Chondrocyte (in vitro differentiated cells): ENCODE measurements around the gene RPS6KB2. TPM values are rescaled to one million over a fixed set of nuclear protein-coding genes. Genes with fewer than 3 reads are reported as not detected.
"Not testable (repeated sequence)": the region's sequence is repeated elsewhere in the genome, so short reads cannot be mapped to it uniquely, and the experiment has no call there.

ENCODE experiments used
- DNase-seq: peaks from one replicate; pipeline ENCODE4 v3.0.0; 2021; ENCODE audit warnings: mixed read lengths, low spot score
- H3K27ac Mint-ChIP-seq: one replicate; pipeline ENCODE4 v1.8.0; 2021; ENCODE audit warnings: mild to moderate bottlenecking, moderate library complexity, mixed read lengths; ENCODE audit not compliant: unreplicated experiment
- H3K27me3 Mint-ChIP-seq: 2 replicates; pipeline ENCODE4 v1.8.0; 2021; ENCODE audit warnings: low read depth, mixed read lengths
- H3K36me3 Mint-ChIP-seq: 2 replicates; pipeline ENCODE4 v1.8.0; 2021; ENCODE audit warnings: low read depth, mixed read lengths
- H3K4me1 Mint-ChIP-seq: 2 replicates; pipeline ENCODE4 v1.8.0; 2021; ENCODE audit warnings: low read depth, mild to moderate bottlenecking, mixed read lengths
- H3K4me3 Mint-ChIP-seq: one replicate; pipeline ENCODE4 v1.8.0; 2021; ENCODE audit warnings: mild to moderate bottlenecking, moderate library complexity, mixed read lengths; ENCODE audit not compliant: unreplicated experiment
- H3K9me3 Mint-ChIP-seq: 2 replicates; pipeline ENCODE4 v1.8.0; 2021; ENCODE audit warnings: low read depth, mixed read lengths
- total RNA-seq: library from RNA; stranded (reverse); gene quantifications from 3 replicates; pipeline ENCODE4 v1.2.1, GENCODE V29; 2021
- TF ChIP-seq, protein P1 (sequence below): fragments of 200-600 bp; sonication (generic); IDR thresholded peaks from 2 replicates; pipeline ENCODE4 v1.5.0; 2021; ENCODE audit warnings: antibody characterized with exemption, mild to moderate bottlenecking, moderate library complexity

The RPS6KB2 gene
- total RNA-seq, 1 donor from 2014 or later, result 42.3 TPM

DNA sequence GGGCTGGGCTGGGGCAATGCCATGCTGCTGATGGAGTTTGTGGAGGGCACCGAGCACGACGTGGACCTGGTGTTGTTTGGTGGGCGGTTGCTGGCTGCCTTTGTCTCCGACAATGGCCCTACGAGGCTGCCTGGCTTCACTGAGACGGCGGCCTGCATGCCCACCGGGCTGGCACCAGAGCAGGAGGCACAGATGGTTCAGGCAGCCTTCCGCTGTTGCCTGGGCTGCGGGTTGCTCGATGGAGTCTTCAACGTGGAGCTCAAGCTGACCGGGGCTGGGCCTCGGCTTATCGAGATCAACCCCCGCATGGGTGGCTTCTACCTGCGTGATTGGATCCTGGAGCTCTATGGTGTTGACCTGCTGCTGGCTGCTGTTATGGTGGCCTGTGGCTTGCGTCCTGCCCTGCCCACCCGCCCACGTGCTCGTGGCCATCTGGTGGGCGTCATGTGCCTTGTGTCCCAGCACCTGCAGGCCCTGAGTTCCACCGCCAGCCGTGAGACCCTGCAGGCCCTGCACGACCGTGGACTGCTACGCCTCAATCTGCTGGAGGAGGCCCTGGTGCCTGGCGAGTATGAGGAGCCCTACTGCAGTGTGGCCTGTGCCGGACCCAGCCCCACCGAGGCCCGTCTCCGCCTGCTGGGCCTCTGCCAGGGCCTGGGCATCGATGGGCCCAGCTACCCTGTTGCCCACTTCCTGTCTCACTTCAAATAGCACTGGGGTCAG, 4.2 kb upstream of the RPS6KB2 start:
- H3K9me3 Mint-ChIP-seq, result no peaks in the 10 kb centered on the region
- peak; percentile 85 for DNase-seq
- no peak overlapping the region for H3K4me3 Mint-ChIP-seq
- no peaks in the 10 kb centered on the region for H3K27me3 Mint-ChIP-seq
- H3K27ac Mint-ChIP-seq, result no peak overlapping the region
- no peaks in the 10 kb centered on the region for H3K36me3 Mint-ChIP-seq
- TF ChIP-seq, protein P1, sequence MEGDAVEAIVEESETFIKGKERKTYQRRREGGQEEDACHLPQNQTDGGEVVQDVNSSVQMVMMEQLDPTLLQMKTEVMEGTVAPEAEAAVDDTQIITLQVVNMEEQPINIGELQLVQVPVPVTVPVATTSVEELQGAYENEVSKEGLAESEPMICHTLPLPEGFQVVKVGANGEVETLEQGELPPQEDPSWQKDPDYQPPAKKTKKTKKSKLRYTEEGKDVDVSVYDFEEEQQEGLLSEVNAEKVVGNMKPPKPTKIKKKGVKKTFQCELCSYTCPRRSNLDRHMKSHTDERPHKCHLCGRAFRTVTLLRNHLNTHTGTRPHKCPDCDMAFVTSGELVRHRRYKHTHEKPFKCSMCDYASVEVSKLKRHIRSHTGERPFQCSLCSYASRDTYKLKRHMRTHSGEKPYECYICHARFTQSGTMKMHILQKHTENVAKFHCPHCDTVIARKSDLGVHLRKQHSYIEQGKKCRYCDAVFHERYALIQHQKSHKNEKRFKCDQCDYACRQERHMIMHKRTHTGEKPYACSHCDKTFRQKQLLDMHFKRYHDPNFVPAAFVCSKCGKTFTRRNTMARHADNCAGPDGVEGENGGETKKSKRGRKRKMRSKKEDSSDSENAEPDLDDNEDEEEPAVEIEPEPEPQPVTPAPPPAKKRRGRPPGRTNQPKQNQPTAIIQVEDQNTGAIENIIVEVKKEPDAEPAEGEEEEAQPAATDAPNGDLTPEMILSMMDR, result no peak
- peaks cover 16% of the 10 kb centered on the region for H3K4me1 Mint-ChIP-seq

DNA sequence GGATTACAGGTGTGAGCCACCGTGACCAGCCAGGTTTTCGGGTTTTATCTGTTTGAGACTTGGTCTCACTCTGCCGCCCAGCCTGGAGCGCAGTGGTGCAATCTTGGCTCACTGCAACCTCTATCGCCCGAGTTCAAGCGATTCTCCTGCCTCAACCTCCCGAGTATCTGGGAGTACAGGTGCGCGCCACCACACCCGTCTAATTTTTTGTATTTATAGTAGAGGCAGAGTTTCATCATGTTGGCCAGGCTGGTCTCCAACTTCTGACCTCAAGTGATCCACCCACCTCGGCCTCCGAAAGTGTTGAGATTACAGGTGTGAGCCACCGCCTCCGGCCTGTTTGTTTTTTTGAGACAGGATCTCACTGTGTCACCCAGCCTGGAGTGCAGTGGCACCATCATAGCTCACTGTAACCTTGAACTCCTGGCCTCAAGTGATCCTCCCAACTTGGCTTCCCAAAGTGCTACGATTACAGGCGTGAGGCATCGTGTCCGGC, 882 bp upstream of the RPS6KB2 start:
- Mint-ChIP-seq H3K27ac (peak overlapping the region; percentile 95), H3K4me3 (peak overlapping the region; percentile 90), H3K4me1 (peaks cover 17% of the 10 kb centered on the region)
- DNase-seq, H3K27me3 Mint-ChIP-seq, H3K36me3 Mint-ChIP-seq, H3K9me3 Mint-ChIP-seq: not testable (repeated sequence)

DNA sequence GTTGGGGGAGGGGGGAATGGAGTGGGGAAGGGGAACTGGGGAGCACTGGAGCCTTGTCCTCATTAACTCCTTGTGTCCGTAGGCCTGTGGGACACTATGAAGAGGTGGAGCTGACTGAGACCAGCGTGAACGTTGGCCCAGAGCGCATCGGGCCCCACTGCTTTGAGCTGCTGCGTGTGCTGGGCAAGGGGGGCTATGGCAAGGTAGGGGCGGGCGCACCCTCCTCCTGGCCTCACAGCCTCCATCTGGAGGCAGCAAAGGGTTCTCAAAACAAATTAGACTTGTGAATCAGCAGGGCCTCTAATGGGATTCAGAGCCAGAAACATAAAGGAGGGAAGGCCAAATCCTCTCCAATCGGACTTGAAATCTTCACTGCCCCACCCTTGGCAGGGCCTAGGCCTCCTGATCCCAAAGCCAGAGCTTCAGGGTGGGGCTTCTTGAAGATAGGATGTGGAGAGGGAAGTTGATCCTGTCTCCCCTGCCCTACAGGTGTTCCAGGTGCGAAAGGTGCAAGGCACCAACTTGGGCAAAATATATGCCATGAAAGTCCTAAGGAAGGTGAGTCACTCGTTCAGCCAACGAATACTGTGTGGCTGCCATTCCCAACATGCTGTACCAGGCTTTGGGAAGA, 859 bp downstream of the RPS6KB2 start:
- no peaks in the 10 kb centered on the region for H3K27me3 Mint-ChIP-seq
- H3K4me1 Mint-ChIP-seq, result peaks cover 17% of the 10 kb centered on the region
- H3K4me3 Mint-ChIP-seq, result peak overlapping the region; percentile 90
- H3K27ac Mint-ChIP-seq, result peak overlapping the region; percentile 95
- DNase-seq, result no peak
- H3K9me3 Mint-ChIP-seq, result no peaks in the 10 kb centered on the region
- TF ChIP-seq, protein P1, result no peak
- peaks cover 2% of the 10 kb centered on the region for H3K36me3 Mint-ChIP-seq

DNA sequence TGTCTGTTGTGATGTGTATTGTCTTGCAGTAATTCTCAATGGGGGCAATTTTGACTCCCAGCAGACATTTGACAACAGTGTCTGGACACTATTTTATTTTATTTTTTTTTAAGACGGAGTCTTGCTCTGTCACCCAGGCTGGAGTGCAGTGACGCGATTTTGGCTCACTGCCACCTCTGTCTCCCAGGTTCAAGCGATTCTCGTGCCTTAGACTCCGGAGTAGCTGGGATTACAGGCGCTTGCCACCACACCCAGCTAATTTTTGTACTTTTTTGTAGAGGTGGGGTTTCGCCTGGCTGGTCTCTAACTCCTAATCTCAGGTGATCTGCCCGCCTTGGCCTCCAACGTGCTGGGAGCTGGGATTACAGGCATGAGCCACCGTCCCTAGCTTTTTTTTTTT, 1.4 kb downstream of the RPS6KB2 start:
- H3K4me3 Mint-ChIP-seq, result peak overlapping the region; percentile 90
- no peak overlapping the region for H3K27ac Mint-ChIP-seq
- peaks cover 17% of the 10 kb centered on the region for H3K4me1 Mint-ChIP-seq
- H3K36me3 Mint-ChIP-seq, result peaks cover 2% of the 10 kb centered on the region
- no peaks in the 10 kb centered on the region for H3K9me3 Mint-ChIP-seq
- no peaks in the 10 kb centered on the region for H3K27me3 Mint-ChIP-seq
- TF ChIP-seq, protein P1, result no peak
- no peak for DNase-seq

DNA sequence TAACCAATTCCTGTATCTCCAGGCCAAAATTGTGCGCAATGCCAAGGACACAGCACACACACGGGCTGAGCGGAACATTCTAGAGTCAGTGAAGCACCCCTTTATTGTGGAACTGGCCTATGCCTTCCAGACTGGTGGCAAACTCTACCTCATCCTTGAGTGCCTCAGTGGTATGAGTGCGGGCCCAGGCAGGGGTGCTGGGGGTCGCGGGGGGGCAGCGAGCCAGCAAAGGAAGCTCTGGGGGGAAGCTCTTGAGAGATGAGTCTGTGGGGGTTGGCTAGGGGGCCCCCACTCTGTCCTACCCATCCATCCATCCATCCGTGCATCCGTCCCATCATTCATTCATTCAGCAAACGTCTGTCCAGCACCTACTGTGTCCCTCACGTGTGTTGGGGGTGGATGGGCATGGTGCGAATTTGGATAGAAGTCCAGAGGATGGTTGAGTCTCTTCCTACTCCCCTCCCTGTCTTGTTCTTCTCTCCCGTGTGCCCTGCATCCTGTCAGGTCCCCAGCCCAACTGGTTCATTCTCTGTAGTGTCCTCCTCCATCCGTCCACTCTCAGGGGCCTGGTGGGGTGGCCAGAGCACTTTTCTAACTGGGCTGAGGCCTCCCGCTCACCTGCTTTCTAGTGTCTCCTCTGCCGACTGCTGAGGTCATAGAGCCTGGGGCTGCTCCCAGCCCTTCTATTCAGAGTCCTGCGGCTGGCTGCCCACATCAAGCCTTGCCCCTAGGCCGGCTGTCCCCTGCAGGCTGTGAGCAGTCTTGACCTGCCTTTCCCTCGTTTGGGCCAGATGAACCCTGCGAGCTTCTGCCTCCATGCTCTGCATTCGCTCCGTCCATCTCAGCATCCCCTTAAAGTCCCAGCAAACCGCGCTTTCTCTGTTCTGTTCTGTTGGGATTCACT, 3.3 kb downstream of the RPS6KB2 start:
- no peak overlapping the region for H3K4me3 Mint-ChIP-seq
- H3K27ac Mint-ChIP-seq, result no peak overlapping the region
- no peak for DNase-seq

More for the DNA sequence above, 3.3 kb downstream of the RPS6KB2 start:
- Mint-ChIP-seq H3K9me3 (no peaks in the 10 kb centered on the region), H3K27me3 (no peaks in the 10 kb centered on the region), H3K36me3 (peaks cover 2% of the 10 kb centered on the region), H3K4me1 (peaks cover 20% of the 10 kb centered on the region)
- TF ChIP-seq, protein P1, result no peak
